ENCODE data around the gene PEX14.

Gene PEX14

DNA sequence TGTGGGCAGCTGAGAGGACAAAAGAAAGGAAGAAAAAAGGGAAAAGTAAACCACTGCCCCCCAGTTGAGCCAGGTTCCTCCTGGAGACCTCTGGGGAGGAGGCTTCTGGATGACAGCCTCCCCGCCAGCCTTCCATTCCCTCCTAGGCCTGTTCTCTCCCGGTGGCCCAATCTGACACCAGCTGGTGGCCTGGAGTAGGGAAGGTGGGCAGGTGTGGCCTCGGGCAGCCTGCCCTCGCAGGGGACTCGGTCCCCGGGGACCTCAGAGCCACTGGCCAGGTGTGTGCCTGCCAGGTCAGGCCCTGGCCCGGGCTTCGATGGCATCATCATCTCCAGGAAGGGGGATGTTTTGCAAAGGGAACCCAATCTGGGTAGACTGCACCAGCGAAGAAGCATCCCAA is 162.7 kb downstream of the PEX14 start:
- DNase-seq, result no peak

DNA sequence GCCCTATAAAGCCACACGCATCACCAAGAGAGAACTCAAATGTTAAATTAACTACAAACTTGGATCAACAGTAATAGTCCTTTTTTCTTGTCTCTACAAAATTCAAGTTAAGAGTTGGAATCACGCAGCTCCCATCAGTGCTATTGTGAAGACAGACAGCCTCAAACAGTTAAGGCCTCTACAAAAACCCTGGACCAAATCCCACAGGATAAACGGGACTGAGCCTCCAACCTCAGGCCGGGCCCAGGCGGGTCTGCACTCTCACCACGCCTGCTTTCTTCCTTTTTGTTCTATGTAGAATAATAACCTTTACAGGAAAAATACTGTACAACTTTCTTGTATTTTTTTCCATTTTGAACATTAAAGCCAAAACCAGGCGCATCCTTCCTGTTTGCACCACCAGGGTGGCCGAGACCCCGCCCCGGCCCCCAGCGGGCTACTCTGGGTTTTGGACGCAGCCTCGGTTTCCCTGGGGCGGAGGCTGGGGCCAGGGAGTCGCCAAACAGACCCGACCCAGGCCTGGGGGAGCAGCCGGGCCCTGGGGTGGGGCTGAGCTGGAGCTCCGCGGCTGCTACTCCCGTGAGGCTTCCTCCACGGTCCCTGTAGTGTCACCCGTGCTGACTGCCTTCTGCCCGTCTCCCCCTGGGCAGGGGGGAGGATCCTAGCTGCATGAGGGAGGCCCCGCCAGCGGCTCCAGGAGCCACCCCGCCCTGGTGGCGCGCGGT is 163.2 kb downstream of the PEX14 start:
- DNase-seq, result no peak

DNA sequence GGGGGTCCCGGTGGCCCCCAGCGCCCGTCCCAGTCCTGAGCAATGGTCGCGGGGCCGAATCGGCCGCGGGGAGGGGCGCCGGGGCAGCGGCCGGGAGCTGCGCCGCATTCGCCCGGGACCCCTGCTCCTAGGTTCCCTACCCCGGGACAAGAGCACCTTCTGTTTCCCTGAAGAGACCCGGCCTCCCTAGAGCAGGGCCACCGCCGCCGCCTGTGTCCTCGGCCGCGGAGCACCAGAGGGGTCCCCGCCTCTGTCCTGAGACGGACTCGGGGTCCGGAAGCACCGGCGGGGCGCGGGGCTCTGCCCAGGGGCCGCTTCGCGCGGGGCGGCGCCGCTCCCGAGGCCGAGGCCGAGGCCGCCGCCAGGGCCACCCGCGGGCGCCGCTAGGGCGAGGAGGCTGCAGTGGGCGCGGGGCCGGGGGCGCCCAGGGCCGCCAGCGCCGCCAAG is 163.8 kb downstream of the PEX14 start:
- DNase-seq, result no peak

DNA sequence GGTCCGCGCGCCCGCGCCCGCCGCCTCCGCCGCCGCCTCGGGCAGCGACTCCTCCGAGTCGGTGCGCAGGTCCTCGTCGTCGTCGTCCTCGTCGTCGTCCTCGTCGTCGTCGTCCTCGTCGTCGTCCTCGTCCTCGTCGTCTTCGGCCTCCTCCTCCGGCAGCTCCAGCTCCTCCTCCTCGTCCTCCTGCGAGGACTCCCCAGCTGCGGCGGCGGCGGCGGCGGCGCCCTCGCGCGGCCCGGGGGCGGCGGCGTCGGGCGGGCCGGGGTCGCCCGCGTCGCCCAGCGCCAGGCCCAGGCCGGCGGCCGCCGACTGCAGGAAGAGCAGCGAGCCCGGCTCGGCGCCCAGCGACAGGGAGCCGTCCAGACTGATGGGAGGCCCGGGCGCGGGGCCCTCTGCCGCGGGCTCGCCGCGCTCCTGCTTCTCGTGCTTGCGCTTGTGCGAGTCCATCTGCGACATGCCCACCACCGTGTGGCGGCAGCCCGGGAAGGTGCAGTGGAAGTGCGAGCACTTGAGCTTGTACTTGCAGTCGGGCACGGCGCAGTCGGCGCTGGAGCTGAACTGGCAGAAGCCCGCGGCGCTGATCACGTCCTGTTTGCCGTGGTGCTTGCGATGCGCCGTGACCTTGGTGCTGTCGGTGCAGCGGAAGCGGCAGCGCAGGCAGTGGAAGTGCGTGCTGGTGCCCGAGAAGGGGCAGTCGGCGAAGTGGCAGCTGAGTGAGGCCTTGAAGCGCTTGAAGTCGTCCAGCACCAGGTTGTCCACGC is 164.4 kb downstream of the PEX14 start:
- no peak for DNase-seq

DNA sequence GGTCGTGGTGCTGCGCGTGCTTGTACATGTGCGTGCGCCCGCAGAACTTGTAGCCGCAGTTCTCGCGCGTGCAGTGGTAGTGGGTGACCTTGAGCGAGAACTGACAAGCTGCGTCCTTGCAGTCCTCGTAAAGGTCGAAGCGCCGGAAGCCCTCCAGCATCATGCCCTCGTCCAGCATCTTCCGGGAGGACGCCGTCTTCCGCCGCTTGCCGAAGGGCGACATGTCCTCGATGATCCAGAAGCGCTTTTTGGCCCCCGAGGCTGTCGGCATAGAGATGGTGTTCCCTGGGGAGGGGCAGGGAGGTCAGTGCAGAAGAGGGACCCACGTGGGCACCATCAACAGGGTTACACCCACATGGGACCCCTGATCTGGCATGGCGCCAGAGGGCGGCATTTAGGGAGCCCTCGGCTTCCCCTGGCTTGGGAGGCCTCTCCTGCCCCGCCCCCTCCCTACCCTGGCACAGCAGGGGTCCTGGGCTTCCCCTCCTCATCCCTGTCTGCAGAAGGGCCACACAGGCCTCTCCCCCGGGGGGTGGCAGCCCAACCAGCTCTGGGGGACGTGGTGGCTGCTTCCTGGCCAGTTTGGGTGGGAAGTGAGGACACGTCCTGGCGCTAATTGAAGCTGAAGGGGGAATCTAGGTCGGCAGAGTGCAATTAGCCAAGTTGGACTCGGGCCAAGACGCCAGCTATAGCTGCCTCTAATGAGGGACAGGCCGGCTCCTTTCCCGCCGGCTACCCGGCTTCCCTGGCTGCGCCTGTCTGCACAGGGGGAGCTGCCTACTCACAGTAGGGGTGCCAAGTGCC is 165.2 kb downstream of the PEX14 start:
- no peak for DNase-seq

DNA sequence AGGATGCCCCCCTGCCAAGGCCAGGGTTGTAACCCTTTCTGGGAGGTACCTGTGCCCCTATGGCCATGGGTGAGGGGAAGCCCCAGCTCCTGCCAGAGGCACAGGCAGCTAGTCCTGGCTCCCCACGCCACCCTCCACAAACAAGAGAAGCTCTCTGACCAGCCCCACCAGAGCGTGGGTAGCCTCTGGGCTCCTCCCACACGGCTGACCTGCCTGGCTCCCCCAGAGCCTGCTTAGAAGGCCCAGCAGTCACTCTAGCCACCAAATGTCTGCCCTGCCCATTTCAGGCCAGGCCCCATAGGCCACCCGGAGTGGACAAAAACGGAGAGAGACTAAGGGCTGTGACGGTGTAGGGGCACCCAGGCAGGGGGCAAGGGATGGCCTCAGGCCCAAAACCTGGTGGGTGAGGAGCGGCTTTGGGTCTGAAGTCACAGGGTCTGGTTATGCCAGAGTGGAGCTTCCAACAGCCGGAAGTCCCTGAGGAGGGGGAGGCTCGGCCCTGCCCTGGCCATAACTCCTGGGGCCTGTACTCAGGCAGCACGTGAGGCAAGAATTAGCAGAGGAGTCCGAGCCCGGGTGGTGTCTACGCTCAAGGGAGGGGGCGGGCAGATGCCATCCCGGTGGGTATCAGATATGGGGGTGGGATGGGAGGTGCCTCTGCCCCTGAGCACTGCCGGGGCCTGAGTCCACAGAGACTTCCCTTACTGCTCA is 166.2 kb downstream of the PEX14 start:
- no peak for DNase-seq

DNA sequence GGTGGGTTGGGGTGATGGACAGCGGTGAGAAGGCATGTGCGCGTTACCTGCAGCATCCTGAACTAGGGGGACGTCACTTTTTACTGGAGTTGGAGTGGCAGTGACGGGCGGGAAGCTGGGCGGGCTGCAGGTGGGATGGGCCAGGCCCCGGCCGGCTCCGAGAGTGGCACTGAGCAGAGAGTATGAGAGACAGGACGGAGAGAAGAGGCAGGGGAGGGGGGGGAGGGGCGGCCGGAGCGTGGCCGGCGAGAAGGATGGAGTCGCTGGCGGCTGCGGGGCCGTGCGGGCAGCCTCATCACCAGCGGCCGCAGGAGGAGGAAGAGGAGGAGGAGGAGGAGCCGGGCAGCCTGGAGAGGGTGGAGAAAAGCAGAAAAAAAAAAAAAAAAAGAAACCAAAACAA is 167.2 kb downstream of the PEX14 start:
- no peak for DNase-seq

DNA sequence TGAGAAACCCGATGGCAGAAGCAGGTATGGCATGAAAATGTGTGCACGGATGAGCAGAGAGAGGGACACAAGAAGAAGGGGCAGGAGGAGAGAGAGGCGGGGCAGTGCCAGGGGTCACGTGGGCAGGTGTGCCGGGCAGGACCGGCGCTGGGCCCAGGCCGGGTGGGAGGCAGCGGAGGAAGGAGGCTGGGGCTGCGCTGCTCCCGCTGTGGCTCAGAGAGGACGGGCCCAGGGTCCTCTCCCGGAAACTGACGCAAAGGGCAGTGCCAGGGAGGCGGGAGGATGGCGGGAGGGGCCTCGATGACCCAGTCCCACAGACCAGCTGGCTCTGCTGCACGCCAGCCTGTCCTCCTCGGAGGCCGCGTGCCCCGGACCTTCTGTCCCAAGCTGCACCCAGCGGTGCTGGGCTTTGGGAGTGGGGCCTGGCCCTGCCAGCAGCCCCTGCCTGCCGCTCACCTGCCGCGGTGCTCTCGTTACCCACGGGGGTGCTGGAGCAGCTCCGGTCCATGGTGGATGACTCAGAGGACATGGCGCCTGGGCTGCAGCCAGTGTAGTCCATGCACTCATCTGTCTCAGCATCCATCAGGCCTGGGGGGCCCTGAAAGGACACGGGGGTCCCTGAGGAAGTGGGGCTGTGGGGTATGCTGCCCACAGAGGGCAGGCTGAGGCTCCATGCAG is 167.8 kb downstream of the PEX14 start:
- DNase-seq, result no peak

DNA sequence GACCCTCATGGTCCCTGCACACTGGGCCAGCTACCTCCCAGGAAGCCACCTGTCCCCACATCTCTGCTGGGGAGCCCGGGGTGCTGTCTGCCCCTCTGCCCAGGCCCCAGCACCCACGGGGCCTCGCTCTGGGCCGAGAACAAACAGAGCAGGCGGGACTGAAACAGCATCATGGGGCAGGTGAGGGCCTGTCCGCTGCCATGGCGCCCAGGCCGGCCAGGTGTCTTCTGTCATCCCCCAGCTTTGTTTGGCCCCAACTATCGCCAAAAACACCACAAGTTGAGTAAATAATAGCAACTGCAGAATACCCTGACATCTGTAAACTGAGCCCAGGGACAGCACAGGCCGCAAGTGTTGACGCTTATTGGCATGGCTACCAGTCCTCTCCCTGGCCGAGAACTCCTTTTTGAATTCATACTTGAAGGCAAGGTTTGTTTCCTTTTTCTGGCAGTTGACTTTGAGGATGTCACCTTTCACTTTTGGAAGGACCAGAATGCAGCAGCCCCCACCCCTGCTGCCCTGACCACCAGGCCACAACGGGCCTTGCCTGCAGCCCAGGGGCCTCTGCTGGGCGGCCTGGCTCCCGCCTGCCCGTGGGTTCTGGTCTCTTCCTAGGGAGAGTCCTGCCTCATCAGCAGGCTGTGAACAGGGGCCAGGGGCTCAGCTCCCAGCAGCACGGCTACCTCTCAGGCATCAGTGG is 169.0 kb downstream of the PEX14 start:
- no peak for DNase-seq

DNA sequence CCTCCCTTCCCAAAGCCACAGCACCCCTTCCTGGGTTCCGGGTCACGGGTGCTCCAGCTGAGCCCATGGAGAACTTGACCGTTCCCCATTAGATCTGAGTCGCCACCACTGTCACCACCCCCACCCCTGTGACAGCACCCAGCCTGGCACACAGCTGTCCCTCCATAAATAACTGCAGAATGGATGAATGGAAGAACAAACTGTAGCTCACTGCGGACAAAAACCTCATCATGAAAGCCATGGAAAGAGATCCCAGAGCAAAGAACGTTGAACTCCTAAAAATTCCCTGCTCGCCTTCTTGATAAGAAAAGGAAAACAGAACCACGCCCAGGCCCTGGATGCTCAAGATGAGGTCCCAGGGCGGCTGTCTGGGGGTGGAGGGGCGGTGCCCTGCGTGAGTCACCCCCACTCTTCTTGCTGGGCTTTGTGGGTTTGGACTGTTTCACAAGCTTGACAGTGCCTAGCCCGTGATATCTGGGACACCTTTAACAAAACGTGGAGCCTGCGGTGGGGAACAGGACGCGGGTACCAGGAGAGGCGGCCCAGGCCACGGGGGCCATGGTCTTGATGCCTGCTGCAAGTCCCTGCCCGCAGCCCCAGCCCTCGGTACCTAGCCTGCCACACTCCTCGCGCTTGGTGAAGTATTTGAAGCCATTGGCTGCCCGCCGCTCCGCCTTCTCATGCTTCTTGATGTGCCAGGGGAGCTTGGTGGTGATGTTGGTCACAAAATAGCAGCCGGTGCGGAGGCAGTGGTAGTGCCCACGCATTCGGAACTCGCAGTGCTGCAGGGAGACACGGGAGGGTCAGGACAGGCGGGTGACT is 169.8 kb downstream of the PEX14 start:
- DNase-seq, result no peak

DNA sequence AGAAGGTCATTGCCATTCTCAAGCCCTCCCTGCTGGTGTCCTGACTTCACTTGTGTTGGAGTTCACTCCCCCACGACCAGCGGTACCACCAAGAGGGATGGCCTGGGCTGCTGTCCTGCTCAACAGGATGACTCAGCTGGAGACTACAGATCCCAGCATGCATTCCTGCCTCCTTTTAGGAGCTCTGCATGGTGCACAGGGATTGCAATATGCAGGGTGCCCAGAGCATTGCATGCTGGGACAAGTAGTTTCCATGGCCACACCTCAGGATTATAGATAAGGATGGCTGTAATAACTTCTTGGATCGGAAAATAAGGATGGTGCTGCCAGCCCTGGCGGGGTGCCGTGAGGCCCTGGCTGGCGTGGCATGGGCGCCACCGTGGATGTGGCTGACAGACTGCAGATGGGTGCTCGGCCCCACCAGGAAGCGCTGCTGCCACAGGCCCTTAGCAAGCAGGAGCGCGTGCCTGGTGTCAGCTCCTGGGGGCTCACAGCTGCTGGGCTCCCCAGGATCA is 171.7 kb downstream of the PEX14 start:
- DNase-seq, result no peak

DNA sequence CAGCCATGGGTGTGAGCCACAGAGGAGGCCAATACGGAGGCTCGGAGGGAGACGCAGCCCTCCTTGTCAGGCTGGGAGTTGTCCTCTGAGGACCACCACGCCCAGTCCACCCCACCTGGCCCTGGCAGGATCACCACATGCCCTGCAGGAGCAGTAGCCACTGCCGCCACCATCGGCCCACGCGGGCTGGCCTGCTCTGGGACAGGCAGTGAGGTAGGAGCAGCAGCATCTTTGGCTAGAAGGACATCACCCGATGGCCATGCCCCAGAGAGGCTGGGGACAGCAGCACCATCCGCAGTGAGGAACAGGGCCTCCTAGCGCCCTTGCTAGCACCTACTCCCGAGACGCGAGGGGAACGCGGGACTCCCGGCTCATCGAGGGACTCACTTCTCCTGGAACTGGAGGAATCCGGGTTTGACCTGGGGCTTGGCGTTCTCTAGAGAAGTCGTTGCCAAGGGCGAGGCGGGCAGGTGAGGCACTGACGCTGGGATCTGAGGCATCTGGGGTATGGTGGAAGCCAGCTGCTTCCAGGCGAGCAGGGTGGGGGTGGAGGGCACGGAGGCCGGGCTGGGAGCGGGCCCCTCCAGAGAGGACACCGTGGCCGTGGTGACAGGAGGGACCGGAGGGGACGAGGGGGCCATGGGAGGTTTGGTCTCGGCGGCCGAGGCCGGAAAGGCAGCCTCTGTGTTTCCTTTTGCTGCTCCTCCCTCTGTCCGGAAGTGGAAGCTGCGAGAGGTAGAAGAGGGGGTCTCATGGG is 172.8 kb downstream of the PEX14 start:
- DNase-seq, result no peak

DNA sequence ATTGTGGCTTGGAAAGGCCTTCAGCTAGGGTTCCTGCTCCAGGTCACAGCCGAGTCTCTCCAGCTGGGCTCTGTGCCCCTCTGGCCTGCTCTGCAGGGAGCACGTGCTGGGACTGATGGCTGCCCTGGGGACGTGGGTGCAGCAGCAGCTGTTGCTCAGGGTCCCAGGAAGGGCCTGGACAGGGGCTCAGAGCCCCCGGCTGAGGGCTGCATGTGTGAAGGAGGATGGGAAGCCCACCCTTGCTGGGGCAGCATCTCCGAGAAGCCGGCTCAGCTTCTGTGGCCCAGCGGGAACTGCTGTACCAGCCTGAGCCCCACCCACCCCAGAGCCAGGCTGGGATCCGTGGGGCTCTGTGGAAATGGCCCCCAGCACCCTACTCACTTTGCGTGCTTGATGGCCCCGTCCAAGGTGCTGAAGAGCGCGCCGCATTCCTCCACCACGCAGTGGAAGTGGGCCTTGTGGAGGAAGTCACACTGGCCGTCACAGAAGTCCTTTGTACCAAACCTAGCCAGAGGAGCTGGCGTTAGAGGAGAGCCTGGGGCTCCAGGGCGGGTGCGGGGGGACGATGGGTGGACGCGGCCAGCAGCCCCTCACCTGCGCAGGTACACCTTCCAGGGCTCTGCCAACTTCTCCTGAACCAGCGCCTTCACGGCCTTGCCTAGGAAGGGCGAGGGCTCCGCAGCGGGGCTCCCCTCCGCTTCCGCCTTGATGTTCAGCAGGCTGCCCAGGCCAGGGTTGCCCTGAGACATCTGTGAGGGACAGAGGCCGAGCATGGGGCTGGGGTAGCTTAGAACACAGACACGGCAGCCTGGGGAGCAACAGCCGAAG is 174.2 kb downstream of the PEX14 start:
- DNase-seq, result no peak

DNA sequence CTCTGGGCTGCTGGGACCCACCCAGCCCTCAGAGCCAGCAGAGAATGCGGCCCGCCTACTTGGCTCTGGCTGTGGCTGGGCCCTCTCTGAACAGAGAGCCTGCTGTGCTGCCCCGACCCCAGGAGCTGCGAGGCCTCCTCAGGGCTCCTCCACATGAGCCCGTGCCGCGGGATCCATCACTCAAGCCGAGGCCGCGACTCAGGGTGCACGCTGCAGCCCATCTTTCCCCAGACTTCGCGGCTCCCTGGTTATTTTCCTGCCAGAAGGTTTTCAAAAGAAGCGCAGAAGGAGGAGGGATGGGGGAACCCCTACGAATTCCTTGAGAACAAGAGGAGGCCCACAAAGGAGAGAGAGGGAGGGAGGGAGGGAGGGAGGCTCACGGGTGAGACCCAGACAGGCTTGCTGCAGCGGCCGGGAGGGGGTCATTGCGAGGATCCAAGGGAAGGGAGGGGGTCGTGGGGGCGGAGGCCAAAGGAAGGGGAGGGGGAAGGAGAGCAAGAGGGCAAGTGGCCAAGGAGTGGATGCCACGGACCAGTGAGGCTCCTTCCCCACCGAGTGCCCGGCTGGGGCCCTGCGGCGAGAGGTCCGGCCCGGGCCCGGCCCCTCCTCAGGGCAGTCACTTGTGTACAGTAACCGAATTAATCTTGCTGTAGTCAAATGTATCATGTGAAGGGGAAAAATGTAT is 174.9 kb downstream of the PEX14 start:
- DNase-seq, result no peak

DNA sequence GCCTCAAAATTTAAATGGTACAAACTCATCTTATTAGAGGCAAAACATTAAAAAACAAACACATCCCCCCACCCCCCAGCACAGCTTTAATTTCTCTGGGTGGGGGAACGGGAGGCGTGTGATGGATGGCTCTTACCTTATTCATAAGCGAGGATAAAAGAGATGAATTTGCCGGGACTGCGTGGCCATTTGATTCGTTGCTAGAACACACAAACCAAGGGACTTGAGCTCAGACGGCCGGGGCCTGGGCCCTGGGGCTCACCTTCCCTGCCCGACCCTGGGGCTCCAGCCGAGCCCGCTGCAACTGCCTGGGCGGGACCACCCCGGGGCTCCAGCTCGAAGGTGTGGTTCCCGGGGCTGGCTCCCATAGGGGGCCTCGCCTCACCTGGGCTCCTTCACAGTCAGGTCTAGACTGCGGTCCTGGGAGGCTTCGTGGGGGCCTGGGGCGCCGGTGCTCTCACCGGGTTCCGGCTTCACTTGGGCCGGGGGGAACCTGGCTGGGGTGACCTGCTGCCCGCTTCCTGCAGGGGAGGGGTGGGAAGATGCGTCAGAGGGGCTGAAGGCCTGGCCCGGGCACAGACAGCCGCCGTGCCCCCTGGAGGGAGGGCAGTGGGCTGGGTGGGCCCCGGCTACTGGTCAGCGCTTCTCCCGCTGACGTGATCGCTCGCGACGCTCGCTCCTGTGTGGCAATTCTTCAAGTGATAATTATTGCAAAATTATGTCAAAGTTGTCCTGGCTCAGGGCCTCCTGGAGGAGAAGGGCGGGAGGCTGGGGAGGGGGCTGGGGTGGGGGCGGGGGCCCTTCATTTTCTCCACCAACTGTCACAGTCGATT is 176.0 kb downstream of the PEX14 start:
- DNase-seq, result no peak

DNA sequence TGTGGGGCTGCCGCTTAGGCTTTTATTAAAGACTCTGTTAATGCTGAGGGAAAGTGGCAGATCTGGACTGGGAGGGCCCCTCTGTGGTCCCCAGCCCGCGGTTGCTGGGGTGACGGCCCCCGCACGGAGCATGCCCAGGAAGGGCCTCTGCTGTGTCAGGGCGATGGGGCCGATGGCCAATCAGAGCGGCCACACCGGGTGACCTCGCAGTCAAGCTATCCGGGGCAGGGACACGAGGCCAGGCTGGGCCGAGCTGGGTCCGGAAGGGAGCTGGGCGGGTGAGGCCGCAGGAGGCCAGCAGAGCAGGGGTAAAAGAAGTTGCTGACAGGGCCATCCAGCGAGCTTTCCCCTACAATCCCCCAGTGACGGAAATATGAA is 176.6 kb downstream of the PEX14 start:
- no peak for DNase-seq

DNA sequence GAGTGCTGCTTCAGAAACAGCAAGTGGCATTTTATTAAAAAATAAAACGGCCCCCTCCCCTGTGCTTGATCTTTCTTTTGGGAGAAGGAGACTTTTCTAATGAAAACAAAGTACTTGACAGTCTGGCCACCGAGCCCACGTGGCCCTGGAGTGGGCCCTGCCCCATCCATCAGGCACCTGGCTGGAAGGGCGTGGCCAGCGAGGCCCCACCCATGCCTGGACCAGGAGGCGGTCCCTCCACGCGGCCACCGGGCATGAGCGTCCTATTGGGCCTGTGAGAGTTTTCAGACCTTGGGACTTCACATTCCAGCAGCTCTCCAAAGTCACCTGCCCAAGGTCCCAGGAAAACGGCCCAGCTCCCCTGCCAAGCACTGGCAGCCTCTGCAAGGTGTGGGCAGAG is 177.0 kb downstream of the PEX14 start:
- no peak for DNase-seq

Data from GOT3 (cell line).